ENCODE measurements around the gene MACROD1.

DNA sequence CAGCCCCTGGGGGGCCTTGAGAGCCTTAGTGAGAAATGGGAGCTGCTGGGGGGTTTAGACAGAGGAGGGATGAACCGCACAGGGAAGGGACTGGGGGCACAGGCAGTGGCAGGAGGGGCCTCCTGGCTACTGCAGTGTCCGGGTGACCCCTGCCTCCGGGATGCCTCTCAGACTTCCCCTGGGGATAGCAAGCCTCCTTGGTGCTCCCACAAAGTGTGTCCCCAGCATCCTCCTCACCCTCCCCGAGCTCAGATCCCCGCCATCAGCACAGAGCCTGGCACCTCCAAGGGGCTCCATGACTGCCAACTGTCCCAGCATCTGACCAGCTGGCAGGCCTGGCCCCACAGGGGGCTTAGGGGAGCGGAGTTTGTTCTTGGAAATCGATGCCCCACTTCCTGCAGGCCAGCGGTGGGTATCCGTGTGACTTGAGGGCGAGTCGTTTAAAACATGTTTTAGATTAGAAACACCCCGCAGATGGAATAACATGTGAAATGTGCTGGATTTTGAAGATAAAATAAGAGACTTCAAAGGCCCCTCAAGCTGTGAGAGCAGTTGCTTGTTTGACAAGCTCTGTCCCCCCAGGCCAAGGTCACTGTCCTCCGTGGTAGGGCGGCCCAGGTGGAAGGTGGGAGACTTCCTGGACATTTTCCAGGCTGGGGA, 143.7 kb downstream of the MACROD1 start:
- TF ChIP-seq, protein P1, sequence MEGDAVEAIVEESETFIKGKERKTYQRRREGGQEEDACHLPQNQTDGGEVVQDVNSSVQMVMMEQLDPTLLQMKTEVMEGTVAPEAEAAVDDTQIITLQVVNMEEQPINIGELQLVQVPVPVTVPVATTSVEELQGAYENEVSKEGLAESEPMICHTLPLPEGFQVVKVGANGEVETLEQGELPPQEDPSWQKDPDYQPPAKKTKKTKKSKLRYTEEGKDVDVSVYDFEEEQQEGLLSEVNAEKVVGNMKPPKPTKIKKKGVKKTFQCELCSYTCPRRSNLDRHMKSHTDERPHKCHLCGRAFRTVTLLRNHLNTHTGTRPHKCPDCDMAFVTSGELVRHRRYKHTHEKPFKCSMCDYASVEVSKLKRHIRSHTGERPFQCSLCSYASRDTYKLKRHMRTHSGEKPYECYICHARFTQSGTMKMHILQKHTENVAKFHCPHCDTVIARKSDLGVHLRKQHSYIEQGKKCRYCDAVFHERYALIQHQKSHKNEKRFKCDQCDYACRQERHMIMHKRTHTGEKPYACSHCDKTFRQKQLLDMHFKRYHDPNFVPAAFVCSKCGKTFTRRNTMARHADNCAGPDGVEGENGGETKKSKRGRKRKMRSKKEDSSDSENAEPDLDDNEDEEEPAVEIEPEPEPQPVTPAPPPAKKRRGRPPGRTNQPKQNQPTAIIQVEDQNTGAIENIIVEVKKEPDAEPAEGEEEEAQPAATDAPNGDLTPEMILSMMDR (IDR thresholded peaks at IDR 0.05), result no peak
- no peak for TF ChIP-seq POLR2A (IDR thresholded peaks at IDR 0.05)

Data from Peyer's patch (tissue), 4 donors.